ENCODE results near the gene NFYA.

DNA sequence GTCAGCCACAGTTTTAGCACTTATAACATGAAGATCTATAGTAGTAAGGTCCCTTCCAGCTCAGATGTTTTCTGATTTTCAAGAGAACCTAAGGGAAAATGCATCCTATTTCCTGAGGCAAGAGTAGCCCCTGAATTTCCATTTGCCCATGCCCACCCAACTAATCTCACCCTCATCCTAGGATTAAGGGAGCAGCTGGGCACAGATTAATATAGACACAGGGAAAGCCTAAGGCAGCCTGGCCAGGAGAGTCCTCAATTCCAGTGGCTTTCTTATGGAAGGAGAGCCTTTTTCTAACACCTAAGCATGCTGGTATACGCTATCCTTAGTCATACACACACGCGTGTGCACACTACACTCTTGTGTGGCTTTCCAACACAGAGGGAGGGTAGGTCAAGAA lies 18.3 kb upstream of the NFYA start:
- TF ChIP-seq POLR2A (IDR thresholded peaks at IDR 0.05; ENCODE audit: low read length) (no peak), MAX (IDR thresholded peaks at IDR 0.05) (no peak), RNF2 (IDR thresholded peaks at IDR 0.05; ENCODE audit: borderline replicate concordance, low read depth) (no peak), RAD21 (conservative IDR thresholded peaks at IDR 0.05 in 1 of 2, IDR thresholded peaks at IDR 0.05 in 1 of 2) (no peak), CBX2 (IDR thresholded peaks at IDR 0.05; ENCODE audit: borderline replicate concordance, low read depth) (no peak), JUN (IDR thresholded peaks at IDR 0.05) (no peak), EP300 (IDR thresholded peaks at IDR 0.05) (no peak)
- TF ChIP-seq, protein P1, sequence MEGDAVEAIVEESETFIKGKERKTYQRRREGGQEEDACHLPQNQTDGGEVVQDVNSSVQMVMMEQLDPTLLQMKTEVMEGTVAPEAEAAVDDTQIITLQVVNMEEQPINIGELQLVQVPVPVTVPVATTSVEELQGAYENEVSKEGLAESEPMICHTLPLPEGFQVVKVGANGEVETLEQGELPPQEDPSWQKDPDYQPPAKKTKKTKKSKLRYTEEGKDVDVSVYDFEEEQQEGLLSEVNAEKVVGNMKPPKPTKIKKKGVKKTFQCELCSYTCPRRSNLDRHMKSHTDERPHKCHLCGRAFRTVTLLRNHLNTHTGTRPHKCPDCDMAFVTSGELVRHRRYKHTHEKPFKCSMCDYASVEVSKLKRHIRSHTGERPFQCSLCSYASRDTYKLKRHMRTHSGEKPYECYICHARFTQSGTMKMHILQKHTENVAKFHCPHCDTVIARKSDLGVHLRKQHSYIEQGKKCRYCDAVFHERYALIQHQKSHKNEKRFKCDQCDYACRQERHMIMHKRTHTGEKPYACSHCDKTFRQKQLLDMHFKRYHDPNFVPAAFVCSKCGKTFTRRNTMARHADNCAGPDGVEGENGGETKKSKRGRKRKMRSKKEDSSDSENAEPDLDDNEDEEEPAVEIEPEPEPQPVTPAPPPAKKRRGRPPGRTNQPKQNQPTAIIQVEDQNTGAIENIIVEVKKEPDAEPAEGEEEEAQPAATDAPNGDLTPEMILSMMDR (IDR thresholded peaks at IDR 0.05): no peak
- TF ChIP-seq, protein P2, sequence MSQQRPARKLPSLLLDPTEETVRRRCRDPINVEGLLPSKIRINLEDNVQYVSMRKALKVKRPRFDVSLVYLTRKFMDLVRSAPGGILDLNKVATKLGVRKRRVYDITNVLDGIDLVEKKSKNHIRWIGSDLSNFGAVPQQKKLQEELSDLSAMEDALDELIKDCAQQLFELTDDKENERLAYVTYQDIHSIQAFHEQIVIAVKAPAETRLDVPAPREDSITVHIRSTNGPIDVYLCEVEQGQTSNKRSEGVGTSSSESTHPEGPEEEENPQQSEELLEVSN (IDR thresholded peaks at IDR 0.05; ENCODE audit: borderline replicate concordance, low read depth): no peak

Measured in A549 (cell line).